ENCODE data around the gene BBC3. TPM values are rescaled to one million over a fixed set of nuclear protein-coding genes. Genes with fewer than 3 reads are reported as not detected.
"Not testable (repeated sequence)": the region's sequence is repeated elsewhere in the genome, so short reads cannot be mapped to it uniquely, and the experiment has no call there.

Gene BBC3
- total RNA-seq, 1 donor from 2014 or later, result 2.8 TPM

DNA sequence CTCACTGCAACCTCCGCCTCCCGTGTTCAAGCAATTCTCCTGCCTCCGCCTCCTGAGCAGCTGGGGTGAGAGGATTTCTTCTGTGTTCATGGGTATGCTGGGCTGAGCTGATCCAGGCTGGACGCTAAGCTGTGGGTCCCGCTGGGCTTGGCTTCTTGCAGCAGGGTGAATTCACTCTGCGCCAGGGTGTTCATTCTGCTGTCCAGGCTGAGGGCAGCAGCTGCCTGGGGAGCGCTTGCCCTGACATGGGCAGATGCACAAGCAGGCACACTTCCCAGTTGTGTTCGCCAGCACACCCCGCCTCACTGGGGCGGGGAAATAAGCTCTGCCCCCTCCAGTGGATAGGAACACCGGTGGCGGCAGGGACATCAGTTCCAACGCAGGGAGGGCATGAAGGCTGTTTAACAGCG lies 36.4 kb upstream of the BBC3 start:
- H4K20me1 ChIP-seq (ENCODE audit: low read depth), result peaks cover 6% of the 10 kb centered on the region
- peaks cover 6% of the 10 kb centered on the region for H3K4me1 ChIP-seq
- Mint-ChIP-seq H3K36me3 (peaks cover 26% of the 10 kb centered on the region), H3K4me1 (peaks cover 7% of the 10 kb centered on the region), H3K9me3 (no peaks in the 10 kb centered on the region), H3K27ac (peak overlapping the region; percentile 76), H3K27me3 (ENCODE audit: insufficient read depth, low read depth) (peaks cover 7% of the 10 kb centered on the region), H3K4me3 (no peak overlapping the region)
- no peak overlapping the region for H3K27ac ChIP-seq
- H3F3A ChIP-seq (ENCODE audit: low read depth), result peaks cover 13% of the 10 kb centered on the region
- H3K9ac ChIP-seq, result no peak overlapping the region
- H3K4me3 ChIP-seq, result no peak overlapping the region
- H3K9me3 ChIP-seq (ENCODE audit: low read depth), result no peaks in the 10 kb centered on the region
- TF ChIP-seq EZH2 (IDR thresholded peaks at IDR 0.05) (no peak), EZH2phosphoT487 (IDR thresholded peaks at IDR 0.05) (no peak)
- TF ChIP-seq, protein P1, sequence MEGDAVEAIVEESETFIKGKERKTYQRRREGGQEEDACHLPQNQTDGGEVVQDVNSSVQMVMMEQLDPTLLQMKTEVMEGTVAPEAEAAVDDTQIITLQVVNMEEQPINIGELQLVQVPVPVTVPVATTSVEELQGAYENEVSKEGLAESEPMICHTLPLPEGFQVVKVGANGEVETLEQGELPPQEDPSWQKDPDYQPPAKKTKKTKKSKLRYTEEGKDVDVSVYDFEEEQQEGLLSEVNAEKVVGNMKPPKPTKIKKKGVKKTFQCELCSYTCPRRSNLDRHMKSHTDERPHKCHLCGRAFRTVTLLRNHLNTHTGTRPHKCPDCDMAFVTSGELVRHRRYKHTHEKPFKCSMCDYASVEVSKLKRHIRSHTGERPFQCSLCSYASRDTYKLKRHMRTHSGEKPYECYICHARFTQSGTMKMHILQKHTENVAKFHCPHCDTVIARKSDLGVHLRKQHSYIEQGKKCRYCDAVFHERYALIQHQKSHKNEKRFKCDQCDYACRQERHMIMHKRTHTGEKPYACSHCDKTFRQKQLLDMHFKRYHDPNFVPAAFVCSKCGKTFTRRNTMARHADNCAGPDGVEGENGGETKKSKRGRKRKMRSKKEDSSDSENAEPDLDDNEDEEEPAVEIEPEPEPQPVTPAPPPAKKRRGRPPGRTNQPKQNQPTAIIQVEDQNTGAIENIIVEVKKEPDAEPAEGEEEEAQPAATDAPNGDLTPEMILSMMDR (IDR thresholded peaks at IDR 0.05), result no peak
- H3K4me2 ChIP-seq, result no peak overlapping the region
- H2AFZ ChIP-seq (replicated peaks), result no peak overlapping the region
- H3K79me2 ChIP-seq (ENCODE audit: low read depth), result no peaks in the 10 kb centered on the region
- H3K36me3 ChIP-seq, result no peaks in the 10 kb centered on the region
- DNase-seq (ENCODE audit: low spot score), result no peak
- H3K27me3 ChIP-seq, result no peaks in the 10 kb centered on the region

DNA sequence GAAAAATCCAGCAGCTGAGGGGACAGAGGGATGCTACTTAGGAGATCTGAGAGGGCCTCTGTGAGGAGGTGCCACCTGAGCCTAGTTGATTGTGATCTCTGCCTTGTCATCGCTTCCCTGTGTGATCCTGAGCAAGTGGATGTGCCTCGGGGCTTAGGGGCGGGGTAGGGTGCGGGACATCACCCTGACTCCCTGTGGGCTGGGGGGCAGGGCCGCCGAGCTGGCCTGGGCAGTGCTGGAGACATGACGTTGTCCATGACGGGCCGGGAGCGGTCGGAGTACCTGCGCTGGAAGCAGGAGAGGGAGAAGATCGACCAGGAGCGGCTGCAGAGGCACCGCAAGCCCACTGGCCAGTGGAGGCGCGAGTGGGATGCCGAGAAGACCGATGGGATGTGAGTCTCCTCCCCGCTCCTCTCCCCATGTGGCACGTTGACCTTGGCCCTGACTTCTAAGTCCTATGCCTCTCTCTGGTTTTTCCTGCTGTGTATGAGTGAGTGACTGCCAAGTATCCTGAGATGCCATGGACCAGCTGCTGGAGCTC lies 35.5 kb upstream of the BBC3 start:
- TF ChIP-seq EZH2phosphoT487 (IDR thresholded peaks at IDR 0.05) (no peak), EZH2 (IDR thresholded peaks at IDR 0.05) (no peak)
- TF ChIP-seq, protein P1 (IDR thresholded peaks at IDR 0.05), result no peak
- H3K9me3 Mint-ChIP-seq, result no peaks in the 10 kb centered on the region
- Histone ChIP-seq H3K9me3 (ENCODE audit: low read depth) (no peaks in the 10 kb centered on the region), H4K20me1 (ENCODE audit: low read depth) (no peaks in the 10 kb centered on the region), H3K4me3 (no peak overlapping the region), H3K9ac (no peak overlapping the region), H3K4me2 (no peak overlapping the region), H3F3A (ENCODE audit: low read depth) (peaks cover 6% of the 10 kb centered on the region), H3K79me2 (ENCODE audit: low read depth) (no peaks in the 10 kb centered on the region), H2AFZ (replicated peaks) (no peak overlapping the region), H3K27ac (no peak overlapping the region), H3K4me1 (no peaks in the 10 kb centered on the region), H3K36me3 (no peaks in the 10 kb centered on the region), H3K27me3 (no peaks in the 10 kb centered on the region)
- H3K36me3 Mint-ChIP-seq, result peaks cover 25% of the 10 kb centered on the region
- H3K27me3 Mint-ChIP-seq (ENCODE audit: insufficient read depth, low read depth), result peaks cover 7% of the 10 kb centered on the region
- no peak overlapping the region for H3K4me3 Mint-ChIP-seq
- DNase-seq (ENCODE audit: low spot score), result no peak
- peaks cover 3% of the 10 kb centered on the region for H3K4me1 Mint-ChIP-seq
- H3K27ac Mint-ChIP-seq, result no peak overlapping the region

DNA sequence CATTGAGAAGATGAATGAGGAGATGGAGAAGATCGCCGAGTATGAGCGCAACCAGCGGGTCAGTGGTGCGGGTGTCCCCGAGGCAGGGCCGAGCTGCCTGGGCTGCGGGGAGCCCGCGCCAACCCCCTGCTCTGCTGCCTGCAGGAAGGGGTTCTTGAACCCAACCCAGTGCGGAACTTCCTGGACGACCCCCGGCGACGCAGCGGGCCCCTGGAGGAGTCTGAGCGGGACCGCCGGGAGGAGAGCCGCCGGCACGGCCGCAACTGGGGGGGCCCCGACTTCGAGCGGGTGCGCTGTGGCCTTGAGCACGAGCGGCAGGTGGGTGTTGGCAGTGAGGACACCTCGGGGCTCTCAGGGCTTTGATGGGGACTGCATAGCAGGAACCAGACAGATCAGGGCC lies 33.6 kb upstream of the BBC3 start:
- H3K4me3 ChIP-seq, result no peak overlapping the region
- no peaks in the 10 kb centered on the region for H3K36me3 ChIP-seq
- no peaks in the 10 kb centered on the region for H3F3A ChIP-seq (ENCODE audit: low read depth)
- Mint-ChIP-seq H3K36me3 (peaks cover 36% of the 10 kb centered on the region), H3K4me3 (no peak overlapping the region), H3K27me3 (ENCODE audit: insufficient read depth, low read depth) (peaks cover 15% of the 10 kb centered on the region), H3K27ac (no peak overlapping the region), H3K4me1 (peaks cover under 1% of the 10 kb centered on the region), H3K9me3 (no peaks in the 10 kb centered on the region)
- no peaks in the 10 kb centered on the region for H3K79me2 ChIP-seq (ENCODE audit: low read depth)
- H3K9me3 ChIP-seq (ENCODE audit: low read depth), result no peaks in the 10 kb centered on the region
- no peak for DNase-seq (ENCODE audit: low spot score)
- H3K4me1 ChIP-seq, result no peaks in the 10 kb centered on the region
- no peak overlapping the region for H2AFZ ChIP-seq (replicated peaks)
- no peaks in the 10 kb centered on the region for H3K27me3 ChIP-seq
- no peak overlapping the region for H3K4me2 ChIP-seq
- H3K9ac ChIP-seq, result no peak overlapping the region
- no peak overlapping the region for H3K27ac ChIP-seq
- TF ChIP-seq, protein P1 (IDR thresholded peaks at IDR 0.05), result no peak
- TF ChIP-seq EZH2phosphoT487 (IDR thresholded peaks at IDR 0.05), result no peak
- no peak for TF ChIP-seq EZH2 (IDR thresholded peaks at IDR 0.05)
- peaks cover 3% of the 10 kb centered on the region for H4K20me1 ChIP-seq (ENCODE audit: low read depth)

DNA sequence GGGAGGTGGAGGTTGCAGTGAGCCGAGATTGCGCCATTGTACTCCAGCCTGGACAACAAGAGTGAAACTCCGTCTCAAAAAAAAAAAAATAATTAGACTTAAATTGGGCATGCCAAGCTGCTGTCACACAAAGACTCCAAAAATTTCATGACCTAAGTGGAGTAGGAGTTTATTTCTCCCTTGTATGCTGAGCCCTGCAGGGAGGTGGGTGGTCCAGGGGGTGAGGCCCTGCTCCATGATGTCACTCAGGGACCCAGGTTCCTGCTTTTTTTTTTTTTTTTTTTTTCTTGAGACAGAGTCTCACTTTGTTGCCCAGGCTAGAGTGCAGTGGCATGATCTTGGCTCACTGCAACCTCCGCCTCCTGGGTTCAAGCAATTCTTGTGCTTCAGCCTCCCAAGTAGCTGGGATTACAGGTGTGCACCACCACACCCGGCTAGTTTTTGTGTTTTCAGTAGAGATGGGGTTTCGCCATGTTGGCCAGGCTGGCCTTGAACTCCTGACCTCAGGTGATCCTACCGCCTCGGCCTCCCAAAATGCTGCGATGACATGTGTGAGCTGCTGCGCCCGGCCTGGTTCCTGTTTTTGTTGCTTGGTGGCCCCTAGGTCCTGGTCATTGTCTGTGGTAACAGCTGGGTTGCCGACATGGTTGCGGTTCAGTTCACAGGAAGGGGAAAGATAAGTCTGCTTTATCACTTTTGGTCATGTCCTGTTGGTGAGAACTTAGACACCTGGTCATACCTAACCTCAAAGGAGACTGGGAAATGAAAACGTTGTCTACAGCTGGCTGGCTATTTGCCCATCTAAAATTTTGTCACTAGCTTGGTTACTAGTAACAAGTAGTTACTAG lies 31.2 kb upstream of the BBC3 start:
- DNase-seq (ENCODE audit: low spot score); H3K9me3 ChIP-seq (ENCODE audit: low read depth); H3K4me2 ChIP-seq; H3K27ac ChIP-seq; H3K9ac ChIP-seq; H3K27me3 ChIP-seq; H2AFZ ChIP-seq (replicated peaks); H3K4me1 ChIP-seq; H3K36me3 ChIP-seq; H3K9me3 Mint-ChIP-seq; H3K27ac Mint-ChIP-seq; H3K4me3 ChIP-seq: not testable (repeated sequence)
- Mint-ChIP-seq H3K36me3 (peaks cover 42% of the 10 kb centered on the region), H3K27me3 (ENCODE audit: insufficient read depth, low read depth) (peaks cover 13% of the 10 kb centered on the region), H3K4me1 (peaks cover 18% of the 10 kb centered on the region), H3K4me3 (peak overlapping the region; percentile 43)
- H3F3A ChIP-seq (ENCODE audit: low read depth), result peaks cover 13% of the 10 kb centered on the region
- peaks cover 19% of the 10 kb centered on the region for H3K79me2 ChIP-seq (ENCODE audit: low read depth)
- peaks cover 25% of the 10 kb centered on the region for H4K20me1 ChIP-seq (ENCODE audit: low read depth)

Measured in neural progenitor cell (in vitro differentiated cells).